Measurements from ENCODE around the gene NUP210.

DNA sequence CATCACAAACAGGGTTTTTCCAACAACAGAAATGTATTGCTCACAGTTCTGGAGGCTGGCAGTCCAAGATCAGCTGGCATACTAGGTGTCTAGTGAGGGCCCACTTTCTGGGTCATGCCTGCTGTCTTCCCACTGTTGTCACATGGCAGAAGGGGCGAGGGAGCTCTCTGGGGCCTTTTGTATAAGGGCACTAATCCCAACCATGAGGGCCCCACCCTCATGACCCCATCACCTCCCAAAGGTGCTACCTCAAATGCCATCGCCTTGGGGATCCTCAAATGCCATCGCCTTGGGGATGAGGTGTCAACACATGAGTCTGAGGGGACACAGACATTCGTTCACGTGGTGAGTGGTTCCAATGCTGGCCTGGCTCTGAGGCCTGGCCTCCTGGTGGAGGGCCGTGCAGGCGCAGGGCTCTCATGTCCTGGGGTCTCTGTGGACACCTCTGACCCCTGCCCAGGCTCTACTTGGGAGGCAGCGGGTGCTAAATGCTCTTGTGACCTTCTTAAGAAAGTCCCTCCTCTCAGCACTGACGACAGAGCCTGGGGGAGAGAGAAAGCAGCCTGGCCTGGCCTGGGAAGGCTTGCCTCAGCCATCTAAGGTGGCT is 16.8 kb downstream of the NUP210 start:
- TF ChIP-seq, protein P1, sequence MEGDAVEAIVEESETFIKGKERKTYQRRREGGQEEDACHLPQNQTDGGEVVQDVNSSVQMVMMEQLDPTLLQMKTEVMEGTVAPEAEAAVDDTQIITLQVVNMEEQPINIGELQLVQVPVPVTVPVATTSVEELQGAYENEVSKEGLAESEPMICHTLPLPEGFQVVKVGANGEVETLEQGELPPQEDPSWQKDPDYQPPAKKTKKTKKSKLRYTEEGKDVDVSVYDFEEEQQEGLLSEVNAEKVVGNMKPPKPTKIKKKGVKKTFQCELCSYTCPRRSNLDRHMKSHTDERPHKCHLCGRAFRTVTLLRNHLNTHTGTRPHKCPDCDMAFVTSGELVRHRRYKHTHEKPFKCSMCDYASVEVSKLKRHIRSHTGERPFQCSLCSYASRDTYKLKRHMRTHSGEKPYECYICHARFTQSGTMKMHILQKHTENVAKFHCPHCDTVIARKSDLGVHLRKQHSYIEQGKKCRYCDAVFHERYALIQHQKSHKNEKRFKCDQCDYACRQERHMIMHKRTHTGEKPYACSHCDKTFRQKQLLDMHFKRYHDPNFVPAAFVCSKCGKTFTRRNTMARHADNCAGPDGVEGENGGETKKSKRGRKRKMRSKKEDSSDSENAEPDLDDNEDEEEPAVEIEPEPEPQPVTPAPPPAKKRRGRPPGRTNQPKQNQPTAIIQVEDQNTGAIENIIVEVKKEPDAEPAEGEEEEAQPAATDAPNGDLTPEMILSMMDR (conservative IDR thresholded peaks at IDR 0.05; ENCODE audit: low read length): no peak
- TF ChIP-seq EZH2phosphoT487 (IDR thresholded peaks at IDR 0.05; ENCODE audit: borderline replicate concordance): no peak
